Measurements from ENCODE around the gene DES. TPM values are rescaled to one million over a fixed set of nuclear protein-coding genes. Genes with fewer than 3 reads are reported as not detected.

Gene DES
- total and polyA plus RNA-seq, 2 of the 13 experiments (the other 11 are each of a cell fraction or from before 2014, with no cell fraction given), result not detected

GRCh38 chr2:219445220-219445640 is 27.1 kb downstream of the DES start (continued):
- no peak for TF ChIP-seq ZNF256 (CRISPR knock-in tag; conservative IDR thresholded peaks at IDR 0.05)
- no peak for TF ChIP-seq ZNF468 (CRISPR knock-in tag; IDR thresholded peaks at IDR 0.05)
- no peak for TF ChIP-seq ZBTB34 (CRISPR knock-in tag; IDR thresholded peaks at IDR 0.05)

GRCh38 chr2:219446101-219446504 is 27.9 kb downstream of the DES start:
- Histone ChIP-seq H2AFZ (ENCODE audit: low read length) (no peak overlapping the region), H4K20me1 (ENCODE audit: insufficient read depth, low read length) (peaks cover 4% of the 10 kb centered on the region; the same call in 1 of the 2 replicates), H3K9me3 (ENCODE audit: low read length) (no peaks in the 10 kb centered on the region), H3K4me2 (ENCODE audit: low read depth, low read length) (no peak overlapping the region), H3K9ac (ENCODE audit: insufficient read depth, low read depth, low read length) (no peak overlapping the region), H3K4me1 (ENCODE audit: insufficient read depth, low read length) (no peaks in the 10 kb centered on the region), H3K27me3 (ENCODE audit: control insufficient read depth in 1 of 2, insufficient read depth in 2 of 2, low read length in 2 of 2) (peaks cover 67 to 97% of the 10 kb centered on the region in 2 experiments), H3K36me3 (replicated peaks in 1 of 2; ENCODE audit: control insufficient read depth in 1 of 2, insufficient read depth in 2 of 2, low read length in 2 of 2) (no peaks in the 10 kb centered on the region), H3K4me3 (replicated peaks in 1 of 3; ENCODE audit: insufficient read depth in 1 of 3, low read depth in 2 of 3, low read length in 3 of 3) (no peak overlapping the region), H3K27ac (ENCODE audit: extremely low read length, insufficient read depth, low read length) (no peak overlapping the region), H3K79me2 (ENCODE audit: insufficient read depth, low read length) (no peaks in the 10 kb centered on the region)
- in situ Hi-C loops (cut with HindIII; ENCODE audit: extremely low pct_ligation_motif_present, low pct_unique_long_range_greater_than_20kb), result no loop called here
- intact Hi-C loops (cut with micrococcal nuclease; ENCODE audit: unreplicated experiment), result no loop called here
- ATAC-seq (no peak), DNase-seq (ENCODE audit: low spot score) (no peak), FAIRE-seq (no peak)
- peak; percentile 50; the same call in 1 of the 2 replicates for TF ChIP-seq RFX3 (CRISPR knock-in tag; IDR thresholded peaks at IDR 0.05)
- no peak for TF ChIP-seq ZNF740 (CRISPR knock-in tag; IDR thresholded peaks at IDR 0.05)
- TF ChIP-seq ZNF142 (CRISPR knock-in tag; IDR thresholded peaks at IDR 0.05), result no peak
- no peak for TF ChIP-seq ADNP (CRISPR knock-in tag; IDR thresholded peaks at IDR 0.05)
- no peak for TF ChIP-seq ZNF749 (CRISPR knock-in tag; IDR thresholded peaks at IDR 0.05; ENCODE audit: borderline replicate concordance)
- no peak for TF ChIP-seq ZBTB46 (CRISPR knock-in tag; IDR thresholded peaks at IDR 0.05; ENCODE audit: borderline replicate concordance)
- 6% methylated on average over 6 of the region's 6 CpGs for WGBS (ENCODE audit: low lambda C conversion rate)
- ChIA-PET POLR2A (interaction anchor here (1.2 kb wide), 1 partner anchor 9 kb away, joined by 5 read pairs; no protein-coding TSS in a partner anchor), CTCF (ENCODE audit: low intra/inter-chr PET ratio, low total read pairs) (no interaction called here)
- no TSS peak for BruUV-seq (replicated peaks)

All from HepG2 (cell line).